ENCODE data around the gene FDX1. TPM values are rescaled to one million over a fixed set of nuclear protein-coding genes. Genes with fewer than 3 reads are reported as not detected.

FDX1 gene
- total RNA-seq, 2 donors from 2014 or later = 12.8 to 21.2 TPM

- Histone ChIP-seq H3K27me3 (replicated peaks; ENCODE audit: insufficient read depth) (no peaks in the 10 kb centered on the region), H3K4me3 (no peak overlapping the region), H3K36me3 (no peaks in the 10 kb centered on the region), H3K4me1 (replicated peaks) (no peaks in the 10 kb centered on the region), H3K27ac (no peak overlapping the region), H3K9me3 (no peaks in the 10 kb centered on the region)
- intact Hi-C loops (cut with DNase I) = no loop called here
- no peak for TF ChIP-seq POLR2A (IDR thresholded peaks at IDR 0.05)
- TF ChIP-seq POLR2AphosphoS5 (IDR thresholded peaks at IDR 0.05) = no peak
- TF ChIP-seq CTCF (IDR thresholded peaks at IDR 0.05) = no peak
- 43% methylated on average over 7 of the region's 7 CpGs for WGBS
- DNase-seq (ENCODE audit: low spot score) = no peak
Observed at GRCh38 chr11:110491577-110492320, 62.0 kb downstream of the FDX1 start.

- no peak for TF ChIP-seq CTCF (IDR thresholded peaks at IDR 0.05)
- Histone ChIP-seq H3K27ac (no peak overlapping the region), H3K9me3 (no peaks in the 10 kb centered on the region), H3K36me3 (no peaks in the 10 kb centered on the region), H3K27me3 (replicated peaks; ENCODE audit: insufficient read depth) (no peaks in the 10 kb centered on the region), H3K4me1 (replicated peaks) (no peaks in the 10 kb centered on the region), H3K4me3 (no peak overlapping the region)
- intact Hi-C loops (cut with DNase I) = no loop called here
- 82% methylated on average over 1 of the region's 1 CpG for WGBS
- DNase-seq (ENCODE audit: low spot score) = no peak
Observed at GRCh38 chr11:110492321-110492685, 62.6 kb downstream of the FDX1 start.

GRCh38 chr11:110493346-110493745 lies 63.6 kb downstream of the FDX1 start:
- Histone ChIP-seq H3K27ac (no peak overlapping the region), H3K4me3 (no peak overlapping the region), H3K36me3 (no peaks in the 10 kb centered on the region), H3K4me1 (replicated peaks) (no peaks in the 10 kb centered on the region), H3K9me3 (no peaks in the 10 kb centered on the region), H3K27me3 (replicated peaks; ENCODE audit: insufficient read depth) (no peaks in the 10 kb centered on the region)
- intact Hi-C loops (cut with DNase I) = no loop called here
- DNase-seq (ENCODE audit: low spot score) = no peak
- no peak for TF ChIP-seq POLR2AphosphoS5 (IDR thresholded peaks at IDR 0.05)
- TF ChIP-seq CTCF (IDR thresholded peaks at IDR 0.05) = no peak
- TF ChIP-seq POLR2A (IDR thresholded peaks at IDR 0.05) = no peak
- 97% methylated on average over 2 of the region's 2 CpGs for WGBS

GRCh38 chr11:110497231-110497978 lies 67.7 kb downstream of the FDX1 start:
- H3K27ac ChIP-seq = no peak overlapping the region
- 17% methylated on average over 2 of the region's 2 CpGs for WGBS

More at GRCh38 chr11:110497231-110497978, 67.7 kb downstream of the FDX1 start:
- no peak overlapping the region for H3K4me3 ChIP-seq
- no peak for DNase-seq (ENCODE audit: low spot score)
- no peaks in the 10 kb centered on the region for H3K4me1 ChIP-seq (replicated peaks)
- no peaks in the 10 kb centered on the region for H3K9me3 ChIP-seq
- no peak for TF ChIP-seq POLR2AphosphoS5 (IDR thresholded peaks at IDR 0.05)
- TF ChIP-seq CTCF (IDR thresholded peaks at IDR 0.05) = no peak
- TF ChIP-seq POLR2A (IDR thresholded peaks at IDR 0.05) = no peak
- H3K27me3 ChIP-seq (replicated peaks; ENCODE audit: insufficient read depth) = no peaks in the 10 kb centered on the region
- no peaks in the 10 kb centered on the region for H3K36me3 ChIP-seq
- intact Hi-C loops (cut with DNase I) = no loop called here
